ENCODE measurements around the gene DOCK1.

Gene DOCK1

GRCh38 chr10:127406018-127406550 lies 500.9 kb downstream of the DOCK1 start:
- DNase-seq = no peak

GRCh38 chr10:127407551-127407950 lies 502.3 kb downstream of the DOCK1 start:
- DNase-seq = no peak

- DNase-seq = no peak
These were observed 503.0 kb downstream of the DOCK1 start for GRCh38 chr10:127408112-127408710.

DNA sequence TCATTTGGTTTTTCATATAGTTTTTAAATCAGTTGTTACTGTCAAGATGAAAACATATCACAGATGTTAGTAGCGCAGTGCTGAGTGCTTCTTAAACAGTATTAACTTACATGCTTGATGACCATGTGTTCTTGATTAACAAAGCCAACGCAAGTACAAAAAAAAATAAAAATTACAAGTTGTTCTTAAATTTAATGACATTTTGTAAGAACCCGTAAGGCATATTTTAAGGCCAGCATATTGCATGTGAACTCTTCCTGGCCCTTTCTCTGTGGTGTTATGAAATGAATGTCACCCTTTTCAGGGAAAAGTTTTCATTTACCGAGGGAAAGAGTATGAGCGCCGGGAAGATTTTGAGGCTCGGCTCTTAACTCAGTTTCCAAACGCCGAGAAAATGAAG lies 503.5 kb downstream of the DOCK1 start:
- DNase-seq = no peak

GRCh38 chr10:127410030-127410429 lies 504.8 kb downstream of the DOCK1 start:
- no peak for DNase-seq

DNA sequence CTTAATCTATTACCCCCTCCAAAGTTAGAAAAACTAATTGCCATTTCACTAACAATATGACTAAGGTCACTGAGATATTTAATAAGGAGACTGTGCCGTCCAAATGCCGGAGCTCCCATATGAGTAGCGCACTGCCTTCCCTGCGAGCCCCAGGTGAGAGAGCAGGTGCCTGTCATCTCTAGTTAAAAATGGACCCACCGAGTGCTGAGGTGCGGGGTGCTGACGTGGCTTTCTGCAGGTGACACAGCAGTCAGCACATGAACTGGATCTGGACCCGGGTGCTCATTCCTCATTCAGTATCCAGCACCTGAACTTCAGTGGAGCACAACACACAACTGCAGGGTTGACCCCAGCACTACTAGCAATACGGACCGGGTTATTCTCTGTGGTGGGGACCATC lies 505.8 kb downstream of the DOCK1 start:
- DNase-seq = no peak

GRCh38 chr10:127413326-127413725 lies 508.1 kb downstream of the DOCK1 start:
- no peak for DNase-seq

- DNase-seq = no peak
These were observed 508.8 kb downstream of the DOCK1 start for GRCh38 chr10:127414024-127414423.

- no peak for DNase-seq
These were observed 509.9 kb downstream of the DOCK1 start for GRCh38 chr10:127415116-127415515.

DNA sequence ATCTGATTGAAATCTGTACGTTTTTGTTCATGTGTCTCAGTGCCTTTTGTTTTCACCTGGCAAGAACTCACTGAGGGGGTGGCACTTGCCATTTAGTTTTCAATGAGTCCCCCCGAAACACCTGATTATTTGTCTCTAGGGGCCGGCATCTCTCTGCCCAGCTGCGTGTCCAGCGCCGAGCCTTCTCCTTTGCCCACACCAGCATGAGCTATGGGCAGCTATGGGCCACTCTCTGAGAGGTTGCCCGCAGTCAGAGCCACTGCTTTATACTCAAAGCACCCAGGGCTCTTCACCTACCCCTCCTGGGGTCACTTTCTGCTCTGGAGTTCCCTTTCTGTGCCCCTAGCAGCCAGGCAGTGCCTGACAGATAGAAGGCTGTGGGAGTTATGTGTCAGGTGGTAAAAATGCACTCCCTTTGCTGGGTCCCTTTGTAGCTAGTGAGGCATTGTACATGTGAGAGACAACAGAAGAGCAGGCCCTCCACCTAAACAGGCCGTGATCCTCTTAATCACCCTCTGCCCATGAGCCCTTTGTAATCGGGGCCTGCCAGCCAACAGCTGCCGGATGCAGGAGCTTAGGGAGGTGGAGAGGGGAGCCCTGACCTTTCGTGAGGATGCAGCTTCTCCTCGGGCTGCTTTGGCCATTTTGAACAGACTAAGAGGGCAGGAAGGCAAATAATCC lies 510.8 kb downstream of the DOCK1 start:
- no peak for DNase-seq

DNA sequence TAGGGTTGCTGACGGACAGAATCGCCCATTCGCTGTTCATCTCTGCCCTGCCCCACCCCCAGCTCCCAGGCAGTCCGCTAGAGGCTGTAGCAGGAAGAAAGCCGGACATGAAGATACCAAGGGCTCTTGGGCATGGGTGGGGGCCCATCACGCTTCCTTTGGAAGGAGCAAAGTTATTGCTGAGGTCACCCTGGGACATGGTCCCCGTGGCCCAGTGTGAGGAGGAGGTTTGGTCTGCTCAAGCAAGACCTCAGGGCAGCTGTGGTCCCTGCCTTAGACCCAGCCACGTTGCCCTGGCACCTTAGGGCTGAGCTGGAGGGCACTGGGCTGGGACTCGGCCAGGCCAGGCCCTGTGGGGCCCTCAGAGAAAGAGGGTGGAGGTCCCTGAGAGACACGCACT lies 511.8 kb downstream of the DOCK1 start:
- no peak for DNase-seq

DNA sequence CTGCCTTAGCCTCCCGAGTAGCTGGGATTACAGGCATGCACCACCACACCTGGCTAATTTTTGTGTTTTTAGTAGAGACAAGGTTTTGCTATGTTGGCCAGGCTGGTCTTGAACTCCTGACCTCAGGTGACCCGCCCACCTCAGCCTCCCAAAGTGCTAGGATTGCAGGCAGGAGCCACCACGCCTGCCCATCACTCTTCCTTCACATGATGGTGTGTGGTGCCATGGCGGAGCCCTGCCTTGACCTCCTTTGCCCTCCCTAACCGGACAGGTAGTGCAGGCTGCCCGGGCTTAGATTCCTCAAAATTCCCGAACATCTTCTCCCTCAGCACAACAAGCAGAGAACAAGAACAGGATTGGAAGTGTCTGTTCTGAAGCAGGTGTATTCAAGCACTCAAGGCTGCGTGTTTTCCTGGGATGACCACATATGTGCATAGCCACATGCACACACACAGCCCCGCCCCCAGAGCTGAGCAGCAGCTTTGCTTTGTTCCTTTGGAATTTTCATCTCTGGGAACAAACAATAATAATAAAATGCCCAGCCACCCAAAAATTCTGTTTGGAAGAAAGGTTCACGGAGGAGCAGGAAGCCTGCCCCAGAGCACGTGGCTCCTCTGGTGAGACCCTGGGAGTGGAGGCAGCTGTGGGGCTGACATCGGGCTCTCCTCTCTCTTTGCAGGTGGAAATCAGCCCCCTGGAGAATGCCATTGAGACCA lies 512.6 kb downstream of the DOCK1 start:
- no peak for DNase-seq

- DNase-seq = no peak
These were observed 513.4 kb downstream of the DOCK1 start for GRCh38 chr10:127418536-127419168.

GRCh38 chr10:127420138-127420684 lies 515.0 kb downstream of the DOCK1 start:
- DNase-seq = no peak

- DNase-seq = no peak
These were observed 518.1 kb downstream of the DOCK1 start for GRCh38 chr10:127423218-127423915.

- no peak for DNase-seq
These were observed 519.5 kb downstream of the DOCK1 start for GRCh38 chr10:127424594-127425264.

DNA sequence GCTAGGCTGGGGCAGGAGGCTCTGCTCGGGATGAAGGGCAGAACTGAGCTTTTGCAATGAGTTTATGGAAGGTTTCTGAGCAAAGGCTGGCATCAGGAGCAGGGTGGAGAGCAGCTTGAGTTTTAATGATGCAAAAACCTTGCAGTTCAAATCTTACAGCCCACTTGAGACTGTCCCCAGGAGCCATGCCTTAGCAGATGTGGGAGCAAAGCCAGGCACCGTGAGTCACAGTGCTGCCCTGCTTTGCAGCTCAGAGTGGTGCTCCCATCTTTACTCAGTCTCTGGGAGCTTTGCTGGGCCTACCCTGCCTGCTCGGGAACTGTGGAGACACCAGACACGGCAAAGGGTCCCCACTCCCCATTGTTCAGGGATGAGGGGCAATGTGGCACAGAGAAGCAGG lies 521.5 kb downstream of the DOCK1 start:
- no peak for DNase-seq

- DNase-seq = no peak
These were observed 522.7 kb downstream of the DOCK1 start for GRCh38 chr10:127427926-127428325.

GRCh38 chr10:127428385-127428980 lies 523.3 kb downstream of the DOCK1 start:
- DNase-seq = no peak

GRCh38 chr10:127429601-127430312 lies 524.5 kb downstream of the DOCK1 start:
- DNase-seq = no peak

Measured in right kidney (tissue), 1 donor.